Measurements from ENCODE around the gene DRICH1.
"Not testable (repeated sequence)": the region's sequence is repeated elsewhere in the genome, so short reads cannot be mapped to it uniquely, and the experiment has no call there.

DRICH1 gene

DNA sequence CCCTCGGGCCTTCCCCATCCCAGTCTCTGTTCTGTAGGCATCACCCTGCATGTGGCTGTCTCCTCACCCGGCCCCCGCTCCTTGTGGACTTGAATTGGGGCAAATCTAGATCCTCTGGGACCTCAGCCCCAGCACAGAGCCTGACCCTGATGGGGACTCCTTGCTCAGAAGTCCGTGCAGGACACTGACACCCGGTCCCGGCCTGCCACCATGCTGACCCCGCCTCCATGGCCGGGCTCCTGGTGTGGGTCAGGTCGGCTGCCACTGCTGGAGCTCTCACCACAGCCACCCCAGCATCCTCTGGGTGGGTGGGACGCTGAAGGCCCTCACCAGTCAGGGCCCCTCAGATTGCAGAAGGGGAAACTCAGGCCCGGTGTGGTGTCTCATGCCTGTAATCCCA, 53.8 kb downstream of the DRICH1 start:
- no peak overlapping the region for H3K4me3 ChIP-seq (ENCODE audit: low read length)
- no peaks in the 10 kb centered on the region for H3K9me3 ChIP-seq (ENCODE audit: control insufficient read depth, insufficient read depth, low read length)
- no CpG with 5 or more reads among the region's 11 CpGs for WGBS (ENCODE audit: insufficient coverage, insufficient read length)
- no peaks in the 10 kb centered on the region for H3K27me3 ChIP-seq (ENCODE audit: control insufficient read depth, insufficient read depth, low read length)
- H3K4me1 ChIP-seq (ENCODE audit: control insufficient read depth, insufficient read depth, low read length), result no peaks in the 10 kb centered on the region; the same call in 1 of the 2 replicates
- no peak for DNase-seq (ENCODE audit: low read depth, low spot score)
- H3K27ac ChIP-seq (ENCODE audit: low read length), result no peak overlapping the region
- no peaks in the 10 kb centered on the region for H3K36me3 ChIP-seq (ENCODE audit: control insufficient read depth, insufficient read depth, low read length)

DNA sequence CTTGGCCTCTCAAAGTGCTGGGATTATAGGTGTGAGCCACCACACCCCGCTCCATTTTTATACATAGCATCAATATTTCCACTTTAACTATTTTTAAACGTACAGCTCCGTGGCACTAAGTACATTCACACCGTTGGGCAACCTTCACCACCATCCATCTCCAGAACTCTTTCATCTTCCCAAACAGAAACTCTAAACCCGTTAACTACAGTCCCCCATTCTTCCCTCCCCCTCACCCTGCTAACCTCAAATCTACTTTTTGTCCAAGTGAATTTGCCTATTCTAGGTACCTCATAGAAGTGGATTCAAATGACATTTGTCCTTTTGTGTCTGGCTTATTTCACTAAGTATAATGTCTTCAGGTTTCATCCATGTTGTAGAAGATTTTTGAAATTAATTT, 55.4 kb downstream of the DRICH1 start:
- H3K27ac ChIP-seq (ENCODE audit: low read length), result no peak overlapping the region
- no peaks in the 10 kb centered on the region; the same call in 1 of the 2 replicates for H3K4me1 ChIP-seq (ENCODE audit: control insufficient read depth, insufficient read depth, low read length)
- H3K9me3 ChIP-seq (ENCODE audit: control insufficient read depth, insufficient read depth, low read length), result no peaks in the 10 kb centered on the region
- no peak for DNase-seq (ENCODE audit: low read depth, low spot score)
- no peaks in the 10 kb centered on the region for H3K36me3 ChIP-seq (ENCODE audit: control insufficient read depth, insufficient read depth, low read length)
- H3K4me3 ChIP-seq (ENCODE audit: low read length), result no peak overlapping the region
- no peaks in the 10 kb centered on the region for H3K27me3 ChIP-seq (ENCODE audit: control insufficient read depth, insufficient read depth, low read length)
- WGBS (ENCODE audit: insufficient coverage, insufficient read length), result no CpG with 5 or more reads among the region's 5 CpGs

DNA sequence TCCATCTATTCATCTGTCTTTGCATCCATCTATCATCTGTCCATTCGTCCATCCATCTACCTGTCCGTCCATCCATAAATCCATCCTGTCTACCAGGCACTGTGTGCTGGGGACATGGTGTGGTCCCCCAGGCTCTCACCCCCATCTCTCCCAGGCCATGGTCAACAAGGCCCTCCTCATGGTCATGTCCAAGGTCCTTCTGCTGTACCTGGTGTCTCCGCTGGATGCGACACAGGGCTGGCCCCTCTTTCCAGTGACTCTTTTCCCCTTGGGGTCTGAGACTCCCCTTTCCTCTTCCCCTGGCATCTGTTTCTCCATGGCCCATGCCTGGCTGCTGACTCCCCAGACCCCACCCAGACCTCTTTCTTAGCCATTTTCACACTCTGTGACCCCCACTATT, 56.5 kb downstream of the DRICH1 start:
- Histone ChIP-seq H3K36me3 (ENCODE audit: control insufficient read depth, insufficient read depth, low read length) (no peaks in the 10 kb centered on the region), H3K27ac (ENCODE audit: low read length) (no peak overlapping the region), H3K9me3 (ENCODE audit: control insufficient read depth, insufficient read depth, low read length) (no peaks in the 10 kb centered on the region), H3K4me1 (ENCODE audit: control insufficient read depth, insufficient read depth, low read length) (no peaks in the 10 kb centered on the region; the same call in 1 of the 2 replicates), H3K27me3 (ENCODE audit: control insufficient read depth, insufficient read depth, low read length) (no peaks in the 10 kb centered on the region), H3K4me3 (ENCODE audit: low read length) (no peak overlapping the region)
- no peak for DNase-seq (ENCODE audit: low read depth, low spot score)
- WGBS (ENCODE audit: insufficient coverage, insufficient read length), result no CpG with 5 or more reads among the region's 4 CpGs

DNA sequence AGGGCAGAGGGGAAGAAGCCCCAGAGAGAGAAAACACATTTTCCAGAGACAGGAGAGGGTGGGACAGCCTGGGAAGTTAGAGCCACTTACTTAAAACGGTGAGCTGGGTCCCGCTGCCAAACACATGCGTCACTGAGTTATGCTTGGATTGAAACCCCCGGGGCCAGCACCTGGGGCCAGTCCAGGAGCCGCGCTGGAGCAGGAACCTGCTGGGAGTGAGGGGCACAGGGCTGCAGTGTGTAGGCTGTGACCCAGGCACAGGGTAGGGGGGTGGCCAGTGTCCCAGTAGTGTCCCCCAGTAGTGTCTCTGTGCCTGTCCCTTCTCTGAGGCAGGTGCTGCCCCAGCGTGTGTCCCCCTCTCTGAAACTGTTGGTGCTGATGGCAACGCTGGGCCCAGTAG, 57.2 kb downstream of the DRICH1 start:
- no peak overlapping the region for H3K27ac ChIP-seq (ENCODE audit: low read length)
- H3K9me3 ChIP-seq (ENCODE audit: control insufficient read depth, insufficient read depth, low read length), result no peaks in the 10 kb centered on the region
- no peaks in the 10 kb centered on the region; the same call in 1 of the 2 replicates for H3K4me1 ChIP-seq (ENCODE audit: control insufficient read depth, insufficient read depth, low read length)
- no peaks in the 10 kb centered on the region for H3K27me3 ChIP-seq (ENCODE audit: control insufficient read depth, insufficient read depth, low read length)
- WGBS (ENCODE audit: insufficient coverage, insufficient read length), result no CpG with 5 or more reads among the region's 8 CpGs
- no peaks in the 10 kb centered on the region for H3K36me3 ChIP-seq (ENCODE audit: control insufficient read depth, insufficient read depth, low read length)
- no peak overlapping the region for H3K4me3 ChIP-seq (ENCODE audit: low read length)
- DNase-seq (ENCODE audit: low read depth, low spot score), result no peak

DNA sequence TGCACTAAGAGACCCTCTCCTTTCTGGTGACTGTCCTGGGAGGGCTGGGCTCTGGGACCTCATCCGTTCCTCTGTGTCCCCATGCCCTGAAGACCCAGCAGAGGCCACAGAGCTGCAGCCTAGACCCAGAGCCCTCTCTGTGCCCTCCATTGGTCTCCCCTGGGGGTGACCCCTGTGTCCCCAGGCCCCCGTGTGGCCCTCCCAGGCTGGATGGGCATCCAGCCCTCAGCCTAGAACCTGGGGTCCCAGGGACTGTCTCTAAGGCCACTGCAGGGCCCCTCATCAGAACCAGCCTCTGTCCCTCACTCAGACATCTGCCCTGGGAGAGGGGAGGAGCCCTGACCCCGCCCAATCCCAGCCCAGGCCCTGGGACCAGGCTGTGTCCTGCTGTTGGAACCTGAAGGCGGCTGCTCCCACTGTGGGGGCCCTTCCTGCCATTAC, 57.7 kb downstream of the DRICH1 start:
- no peak for DNase-seq (ENCODE audit: low read depth, low spot score)
- Histone ChIP-seq H3K27me3 (ENCODE audit: control insufficient read depth, insufficient read depth, low read length) (no peaks in the 10 kb centered on the region), H3K36me3 (ENCODE audit: control insufficient read depth, insufficient read depth, low read length) (no peaks in the 10 kb centered on the region)

DNA sequence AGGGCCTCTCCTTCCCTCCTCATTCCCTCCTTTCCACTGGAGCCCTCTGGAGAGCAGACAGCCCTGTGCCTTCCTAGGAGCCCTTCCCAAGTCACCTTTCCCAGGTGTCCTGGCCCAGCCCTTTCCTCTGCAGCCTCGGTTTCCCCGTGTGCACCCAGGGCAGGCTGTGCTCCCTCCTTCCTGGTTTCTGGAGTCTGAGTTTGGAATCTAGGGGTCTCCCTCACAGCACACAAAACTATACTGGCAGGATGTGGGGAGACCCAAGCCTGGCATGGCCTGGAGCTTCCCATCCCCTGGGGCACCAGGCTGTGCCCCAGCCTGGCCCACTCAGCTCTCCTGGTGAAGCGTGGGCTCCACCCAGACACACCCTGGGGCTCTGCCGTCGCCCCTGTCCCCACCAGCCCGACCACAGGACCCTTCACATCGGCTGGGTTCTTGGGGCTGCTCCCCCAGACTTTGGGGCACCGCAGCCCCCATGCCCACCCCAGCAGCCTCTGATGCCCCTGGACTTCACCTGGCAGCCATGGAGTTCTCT, 58.4 kb downstream of the DRICH1 start:
- H3K4me1 ChIP-seq (ENCODE audit: control insufficient read depth, insufficient read depth, low read length); H3K27me3 ChIP-seq (ENCODE audit: control insufficient read depth, insufficient read depth, low read length); H3K4me3 ChIP-seq (ENCODE audit: low read length); DNase-seq (ENCODE audit: low read depth, low spot score); H3K36me3 ChIP-seq (ENCODE audit: control insufficient read depth, insufficient read depth, low read length); H3K9me3 ChIP-seq (ENCODE audit: control insufficient read depth, insufficient read depth, low read length); H3K27ac ChIP-seq (ENCODE audit: low read length): not testable (repeated sequence)
- WGBS (ENCODE audit: insufficient coverage, insufficient read length), result no CpG with 5 or more reads among the region's 8 CpGs

More for the DNA sequence above, 57.7 kb downstream of the DRICH1 start:
- H3K4me3 ChIP-seq (ENCODE audit: low read length), result no peak overlapping the region
- H3K27ac ChIP-seq (ENCODE audit: low read length), result no peak overlapping the region
- no CpG with 5 or more reads among the region's 4 CpGs for WGBS (ENCODE audit: insufficient coverage, insufficient read length)
- H3K9me3 ChIP-seq (ENCODE audit: control insufficient read depth, insufficient read depth, low read length), result no peaks in the 10 kb centered on the region
- H3K4me1 ChIP-seq (ENCODE audit: control insufficient read depth, insufficient read depth, low read length), result no peaks in the 10 kb centered on the region; the same call in 1 of the 2 replicates

DNA sequence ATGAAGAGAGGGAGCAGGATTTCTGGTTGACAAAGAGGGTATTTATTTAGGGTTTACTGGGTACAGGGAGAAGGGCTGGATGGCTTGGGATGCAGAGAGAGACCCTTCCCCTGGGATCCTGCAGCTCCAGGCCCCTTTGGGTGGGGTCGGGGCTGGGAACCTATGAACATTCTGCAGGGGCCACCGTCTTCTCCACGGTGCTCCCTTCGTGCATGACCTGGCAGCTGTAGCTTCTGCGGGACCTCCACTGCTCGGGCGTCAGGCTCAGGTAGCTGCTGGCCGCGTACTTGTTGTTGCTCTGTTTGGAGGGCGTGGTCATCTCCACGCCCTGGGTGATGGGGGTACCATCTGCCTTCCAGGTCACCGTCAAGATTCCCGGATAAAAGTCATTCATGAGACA, 59.0 kb downstream of the DRICH1 start:
- DNase-seq (ENCODE audit: low read depth, low spot score); H3K4me1 ChIP-seq (ENCODE audit: control insufficient read depth, insufficient read depth, low read length); H3K4me3 ChIP-seq (ENCODE audit: low read length); H3K9me3 ChIP-seq (ENCODE audit: control insufficient read depth, insufficient read depth, low read length); H3K27me3 ChIP-seq (ENCODE audit: control insufficient read depth, insufficient read depth, low read length); H3K36me3 ChIP-seq (ENCODE audit: control insufficient read depth, insufficient read depth, low read length); H3K27ac ChIP-seq (ENCODE audit: low read length): not testable (repeated sequence)
- WGBS (ENCODE audit: insufficient coverage, insufficient read length), result no CpG with 5 or more reads among the region's 13 CpGs

DNA sequence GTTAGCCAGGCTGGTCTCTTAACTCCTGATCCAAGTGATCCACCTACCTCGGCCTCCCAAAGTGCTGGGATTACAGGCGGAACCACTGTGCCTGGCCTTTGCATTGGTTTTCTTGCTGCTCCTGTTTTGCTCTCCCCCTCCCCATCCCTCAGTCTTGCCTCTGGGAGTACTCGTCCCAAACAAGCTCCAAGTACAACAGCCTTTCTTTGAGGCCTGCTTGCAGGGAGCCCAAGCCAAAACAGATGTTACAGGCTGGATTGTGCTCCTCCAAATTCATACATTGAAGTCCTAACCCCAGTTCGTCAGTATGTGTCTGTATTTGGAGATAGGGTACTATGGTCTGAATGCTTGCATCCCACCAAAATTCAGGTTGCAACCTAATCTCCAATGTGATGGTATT, 60.6 kb downstream of the DRICH1 start:
- no peak overlapping the region for H3K4me3 ChIP-seq (ENCODE audit: low read length)
- H3K27ac ChIP-seq (ENCODE audit: low read length), result no peak overlapping the region
- WGBS (ENCODE audit: insufficient coverage, insufficient read length), result no CpG with 5 or more reads among the region's 4 CpGs
- peaks cover 2% of the 10 kb centered on the region; the same call in 1 of the 2 replicates for H3K27me3 ChIP-seq (ENCODE audit: control insufficient read depth, insufficient read depth, low read length)
- DNase-seq (ENCODE audit: low read depth, low spot score), result no peak
- H3K9me3 ChIP-seq (ENCODE audit: control insufficient read depth, insufficient read depth, low read length), result no peaks in the 10 kb centered on the region
- H3K36me3 ChIP-seq (ENCODE audit: control insufficient read depth, insufficient read depth, low read length), result no peaks in the 10 kb centered on the region
- H3K4me1 ChIP-seq (ENCODE audit: control insufficient read depth, insufficient read depth, low read length), result peaks cover 4% of the 10 kb centered on the region; the same call in 1 of the 2 replicates

DNA sequence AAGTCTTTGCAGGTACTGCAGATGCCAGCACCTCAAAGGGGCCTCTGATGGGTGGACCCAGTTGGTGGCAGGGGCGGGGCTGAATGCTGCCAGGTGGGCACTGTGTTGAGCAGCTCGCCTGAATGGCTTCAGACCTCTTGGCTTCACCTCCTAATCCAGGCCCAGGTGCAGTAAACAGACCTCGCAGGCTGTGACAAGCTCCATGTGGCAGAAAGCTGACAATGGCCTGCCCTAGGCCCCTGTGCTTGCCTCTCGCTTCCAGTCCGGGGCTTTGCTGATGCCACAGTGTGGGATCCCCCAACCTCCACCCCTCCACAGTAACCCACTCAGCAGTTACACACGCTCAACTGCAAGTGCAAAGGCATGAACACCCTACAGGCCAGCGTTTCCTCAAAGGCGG, 61.4 kb downstream of the DRICH1 start:
- no peak overlapping the region for H3K27ac ChIP-seq (ENCODE audit: low read length)
- no CpG with 5 or more reads among the region's 8 CpGs for WGBS (ENCODE audit: insufficient coverage, insufficient read length)

DNA sequence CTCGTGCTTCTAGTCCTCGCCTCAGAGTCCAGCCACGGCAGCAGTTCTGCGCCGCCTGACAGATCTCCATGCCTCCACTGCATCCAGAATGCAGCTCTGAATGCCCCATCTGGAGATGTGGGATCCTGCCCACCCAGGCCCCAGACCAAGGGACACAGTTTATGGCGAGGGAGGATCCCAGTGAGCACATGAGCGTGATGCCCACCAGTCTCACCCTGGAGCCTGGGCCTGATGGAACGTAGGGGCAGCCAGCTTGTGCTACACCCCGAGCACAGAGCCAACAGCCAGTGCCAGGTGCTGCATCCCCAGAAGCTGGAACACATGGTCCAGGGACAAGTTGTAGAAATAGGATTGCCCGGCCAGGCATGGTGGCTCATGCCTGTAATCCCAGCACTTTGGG, 62.4 kb downstream of the DRICH1 start:
- no peak overlapping the region for H3K27ac ChIP-seq (ENCODE audit: low read length)
- peaks cover 6% of the 10 kb centered on the region; the same call in 1 of the 2 replicates for H3K4me1 ChIP-seq (ENCODE audit: control insufficient read depth, insufficient read depth, low read length)
- H3K9me3 ChIP-seq (ENCODE audit: control insufficient read depth, insufficient read depth, low read length), result no peaks in the 10 kb centered on the region
- peaks cover 5% of the 10 kb centered on the region; the same call in 1 of the 2 replicates for H3K27me3 ChIP-seq (ENCODE audit: control insufficient read depth, insufficient read depth, low read length)
- H3K36me3 ChIP-seq (ENCODE audit: control insufficient read depth, insufficient read depth, low read length), result no peaks in the 10 kb centered on the region
- DNase-seq (ENCODE audit: low read depth, low spot score), result no peak
- H3K4me3 ChIP-seq (ENCODE audit: low read length), result no peak overlapping the region
- WGBS (ENCODE audit: insufficient coverage, insufficient read length), result no CpG with 5 or more reads among the region's 10 CpGs

More for the DNA sequence above, 61.4 kb downstream of the DRICH1 start:
- peaks cover 4% of the 10 kb centered on the region; the same call in 1 of the 2 replicates for H3K4me1 ChIP-seq (ENCODE audit: control insufficient read depth, insufficient read depth, low read length)
- DNase-seq (ENCODE audit: low read depth, low spot score), result no peak
- peaks cover 4% of the 10 kb centered on the region; the same call in 1 of the 2 replicates for H3K27me3 ChIP-seq (ENCODE audit: control insufficient read depth, insufficient read depth, low read length)
- no peak overlapping the region for H3K4me3 ChIP-seq (ENCODE audit: low read length)
- H3K9me3 ChIP-seq (ENCODE audit: control insufficient read depth, insufficient read depth, low read length), result no peaks in the 10 kb centered on the region
- H3K36me3 ChIP-seq (ENCODE audit: control insufficient read depth, insufficient read depth, low read length), result no peaks in the 10 kb centered on the region

DNA sequence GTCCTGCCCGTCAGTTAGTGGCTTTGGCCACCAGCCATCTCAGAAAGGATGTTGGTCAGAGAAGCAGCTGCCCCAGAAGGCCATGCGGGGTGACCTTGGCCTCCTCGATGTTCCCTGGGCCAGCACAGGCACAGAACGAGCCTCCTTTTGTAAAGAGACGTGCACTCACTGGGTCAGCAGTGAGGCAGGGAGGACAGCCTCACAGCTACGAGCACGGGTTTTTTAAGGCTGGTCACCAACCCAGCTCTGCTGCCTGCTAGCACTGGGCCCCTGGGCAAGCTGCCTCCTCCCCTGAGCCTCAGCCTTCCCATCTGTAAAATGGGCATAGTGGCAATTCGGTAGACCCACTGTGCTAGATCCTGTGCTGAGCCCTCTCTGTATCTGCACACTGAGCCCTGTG, 62.8 kb downstream of the DRICH1 start:
- H3K9me3 ChIP-seq (ENCODE audit: control insufficient read depth, insufficient read depth, low read length), result no peaks in the 10 kb centered on the region

More for the DNA sequence above, 62.8 kb downstream of the DRICH1 start:
- Histone ChIP-seq H3K36me3 (ENCODE audit: control insufficient read depth, insufficient read depth, low read length) (no peaks in the 10 kb centered on the region), H3K27me3 (ENCODE audit: control insufficient read depth, insufficient read depth, low read length) (peaks cover 5% of the 10 kb centered on the region; the same call in 1 of the 2 replicates), H3K27ac (ENCODE audit: low read length) (no peak overlapping the region), H3K4me3 (ENCODE audit: low read length) (no peak overlapping the region), H3K4me1 (ENCODE audit: control insufficient read depth, insufficient read depth, low read length) (peaks cover 6% of the 10 kb centered on the region; the same call in 1 of the 2 replicates)
- no peak for DNase-seq (ENCODE audit: low read depth, low spot score)
- WGBS (ENCODE audit: insufficient coverage, insufficient read length), result no CpG with 5 or more reads among the region's 8 CpGs

All from iPS DF 6.9 (cell line).